ENCODE results near the gene INSC.
A peak's percentile ranks its signal among the peaks of the same experiment; 100 is the strongest.
"Not testable (repeated sequence)": the region's sequence is repeated elsewhere in the genome, so short reads cannot be mapped to it uniquely, and the experiment has no call there.

Gene INSC, protein sequence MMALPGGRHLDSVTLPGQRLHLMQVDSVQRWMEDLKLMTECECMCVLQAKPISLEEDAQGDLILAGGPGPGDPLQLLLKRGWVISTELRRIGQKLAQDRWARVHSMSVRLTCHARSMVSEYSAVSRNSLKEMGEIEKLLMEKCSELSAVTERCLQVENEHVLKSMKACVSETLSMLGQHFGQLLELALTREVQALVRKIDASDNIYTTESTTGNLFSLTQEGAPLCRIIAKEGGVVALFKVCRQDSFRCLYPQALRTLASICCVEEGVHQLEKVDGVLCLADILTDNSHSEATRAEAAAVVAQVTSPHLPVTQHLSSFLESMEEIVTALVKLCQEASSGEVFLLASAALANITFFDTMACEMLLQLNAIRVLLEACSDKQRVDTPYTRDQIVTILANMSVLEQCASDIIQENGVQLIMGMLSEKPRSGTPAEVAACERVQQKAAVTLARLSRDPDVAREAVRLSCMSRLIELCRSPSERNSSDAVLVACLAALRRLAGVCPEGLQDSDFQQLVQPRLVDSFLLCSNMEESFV

DNA sequence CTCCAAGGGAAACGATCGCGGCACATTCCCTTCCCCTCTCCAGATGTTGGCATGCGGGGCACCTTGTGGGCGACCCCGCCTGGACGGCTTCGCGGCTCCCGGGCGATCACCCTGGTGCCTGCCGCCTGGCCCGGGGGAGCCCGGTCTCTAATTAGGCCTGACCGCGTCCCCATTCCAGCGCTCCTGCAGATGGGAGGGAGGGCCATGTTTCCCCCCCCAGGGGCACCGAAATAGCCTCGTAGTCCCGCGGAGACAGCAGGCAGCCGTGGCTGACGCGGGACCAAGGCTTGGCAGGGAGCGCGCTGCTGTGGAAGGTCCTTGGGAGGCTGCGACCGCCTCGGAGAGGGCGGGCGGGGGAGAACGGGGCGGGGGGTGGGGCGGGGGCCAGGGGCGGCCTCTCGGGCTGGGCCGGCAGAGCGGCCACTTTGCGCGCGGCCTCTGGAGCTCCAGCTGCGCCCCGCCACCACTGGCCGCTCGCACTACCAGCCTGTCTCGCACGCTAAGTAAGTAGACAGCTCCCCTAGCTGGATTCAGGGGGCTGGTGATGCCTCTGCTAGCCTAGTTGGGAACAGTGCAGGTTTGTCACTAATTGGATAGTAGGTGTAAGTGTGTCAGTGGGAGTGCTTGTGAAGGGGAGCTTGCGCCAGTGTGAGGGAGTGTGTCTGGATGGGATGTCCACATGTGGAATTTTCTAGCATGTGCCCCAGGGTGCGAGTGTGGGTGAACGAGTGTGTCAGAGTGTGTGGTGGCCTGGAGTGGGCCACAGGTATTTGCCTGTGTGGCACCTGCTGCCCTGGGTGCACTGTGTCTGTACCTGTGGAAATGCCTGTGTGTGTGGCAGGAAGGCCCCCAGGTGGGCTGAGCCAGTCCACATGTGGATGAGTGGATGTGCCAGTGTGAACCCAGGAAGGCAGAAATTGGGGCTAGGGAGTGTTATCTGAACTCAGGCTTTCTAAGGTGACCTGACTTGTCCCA lies at the start of gene INSC:
Gene INSC, plus strand, starts transcription at position 423 of the 975 bp plus-strand sequence. CDS start 34,252 bp downstream, outside the sequence.
- no peak for DNase-seq

DNA sequence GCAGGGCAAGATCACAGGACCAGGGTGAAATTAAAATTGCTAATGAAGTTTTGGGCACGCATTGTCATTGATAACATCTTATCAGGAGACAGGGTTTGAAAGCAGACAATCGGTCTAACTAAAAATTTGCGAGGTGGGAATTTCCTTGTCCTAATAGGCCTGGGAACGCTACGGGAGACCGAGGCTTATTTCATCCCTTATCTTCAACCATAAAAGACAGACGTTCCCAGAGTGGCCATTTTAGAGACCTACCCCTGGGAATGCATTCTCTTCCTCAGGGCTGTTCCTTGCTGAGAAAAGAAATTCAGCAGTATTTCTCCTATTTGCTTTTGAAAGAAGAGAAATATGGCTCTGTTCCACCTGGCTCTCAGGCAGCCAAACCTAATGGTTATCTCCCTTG lies 45.0 kb upstream of the INSC start:
- DNase-seq: not testable (repeated sequence)

DNA sequence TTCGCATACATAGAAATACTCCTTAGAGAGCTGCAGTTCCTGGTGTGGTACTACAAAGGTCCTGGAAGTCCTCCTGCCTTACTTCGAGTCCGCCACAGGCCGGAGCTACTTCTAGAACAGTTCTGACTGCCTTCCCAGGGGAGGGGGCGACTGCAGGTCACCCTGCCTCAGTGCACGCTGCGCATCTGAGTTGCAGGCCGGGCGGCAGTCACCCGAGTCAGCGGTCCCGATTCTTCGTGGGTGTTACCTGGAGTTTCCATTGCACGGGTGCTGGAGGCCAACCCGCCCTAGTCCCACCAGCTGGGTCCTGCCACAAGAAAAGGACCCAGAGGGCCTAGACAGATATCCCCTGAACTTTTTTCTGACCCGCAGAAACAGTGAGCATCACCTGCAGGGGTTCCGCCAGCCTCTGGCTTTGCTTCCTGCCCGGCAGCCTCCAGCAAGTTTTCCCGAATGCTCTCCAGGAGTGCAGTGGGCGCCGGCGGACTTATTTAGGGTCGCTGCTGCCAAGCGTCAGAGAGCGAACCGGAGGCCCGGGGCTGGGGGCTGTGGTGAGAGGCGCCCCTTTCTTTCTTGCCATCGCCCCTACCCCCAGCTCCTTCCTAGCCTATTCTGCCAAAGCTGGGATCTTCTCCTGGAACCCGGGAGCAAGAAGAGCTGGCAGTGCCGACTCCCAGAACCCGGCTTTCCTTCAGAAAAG lies 43.0 kb upstream of the INSC start:
- DNase-seq: no peak

DNA sequence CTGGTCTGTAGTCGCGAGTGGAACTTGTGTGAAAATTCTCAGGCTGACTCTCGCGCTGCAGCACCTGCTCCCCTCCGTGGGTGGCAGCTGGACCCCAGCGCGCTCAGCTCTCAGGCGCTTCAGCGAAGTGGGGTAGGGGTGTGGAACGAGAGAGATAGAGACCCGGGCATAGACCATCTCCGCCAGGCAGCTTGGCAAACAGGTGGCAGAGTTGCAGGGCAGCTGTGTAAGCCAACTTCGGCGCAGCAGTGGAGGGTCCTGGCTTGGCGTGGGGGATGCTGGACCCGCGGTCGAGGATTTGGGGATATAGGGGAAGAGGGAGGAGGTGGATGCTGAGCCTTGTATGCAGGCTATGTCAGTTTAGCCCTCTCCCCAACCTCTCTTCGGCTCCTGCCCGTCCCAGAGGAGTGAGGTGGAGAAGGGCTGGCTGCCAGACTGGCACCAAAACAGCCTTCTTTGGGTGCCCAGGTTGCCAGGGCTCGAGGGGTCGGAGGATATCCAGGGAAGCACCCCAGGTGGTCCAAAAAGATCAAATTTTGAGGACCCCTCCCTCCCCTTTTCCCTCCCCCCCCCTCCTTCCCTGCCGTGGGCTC lies 42.1 kb upstream of the INSC start:
- DNase-seq: no peak

DNA sequence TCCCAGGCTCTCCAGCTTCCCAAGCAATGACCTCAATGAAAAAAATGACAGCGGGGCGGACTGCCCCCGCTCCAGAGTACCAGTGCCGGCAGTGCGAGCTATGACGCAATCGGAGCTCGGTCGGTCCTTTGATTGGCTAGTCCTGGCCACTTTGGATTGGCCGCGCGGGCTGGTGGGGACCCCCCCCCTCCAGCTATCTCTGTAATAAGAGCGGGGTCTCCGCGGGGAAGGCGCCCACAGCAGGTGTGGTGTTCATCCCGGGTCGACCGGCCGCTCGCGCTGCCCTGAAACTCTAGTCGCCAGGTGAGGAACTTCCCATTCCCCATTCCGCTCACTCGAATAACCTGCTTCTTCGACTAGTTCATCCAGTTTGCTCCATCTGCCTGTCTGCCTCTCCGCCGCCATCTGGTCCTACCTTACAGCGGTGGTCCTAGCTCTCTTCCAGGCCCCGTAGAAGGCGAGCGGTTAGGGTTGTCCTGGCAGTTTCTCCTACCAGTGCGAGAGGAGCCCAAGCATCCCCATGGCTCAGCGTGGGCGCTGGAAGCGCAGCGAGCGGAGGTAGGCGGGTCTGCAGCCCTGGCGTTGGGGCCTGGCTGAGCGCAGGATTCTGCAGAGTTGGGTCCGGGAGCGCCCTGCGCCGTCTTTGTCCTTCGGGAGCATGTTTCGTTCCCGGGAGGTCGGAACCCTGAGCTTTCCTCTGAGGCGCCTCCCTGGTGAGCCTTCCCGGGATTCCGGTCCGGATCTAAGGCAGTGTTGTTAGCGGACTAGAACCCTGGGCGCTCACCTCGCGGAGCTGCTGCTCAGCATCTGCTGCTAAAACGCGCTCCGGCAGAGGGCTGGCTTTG lies 41.1 kb upstream of the INSC start, which contains the start of gene CALCB:
Gene CALCB, plus strand, starts transcription at position 233 of the 845 bp plus-strand sequence. CDS start 1,126 bp downstream, outside the sequence.
- DNase-seq: peak; percentile 6

DNA sequence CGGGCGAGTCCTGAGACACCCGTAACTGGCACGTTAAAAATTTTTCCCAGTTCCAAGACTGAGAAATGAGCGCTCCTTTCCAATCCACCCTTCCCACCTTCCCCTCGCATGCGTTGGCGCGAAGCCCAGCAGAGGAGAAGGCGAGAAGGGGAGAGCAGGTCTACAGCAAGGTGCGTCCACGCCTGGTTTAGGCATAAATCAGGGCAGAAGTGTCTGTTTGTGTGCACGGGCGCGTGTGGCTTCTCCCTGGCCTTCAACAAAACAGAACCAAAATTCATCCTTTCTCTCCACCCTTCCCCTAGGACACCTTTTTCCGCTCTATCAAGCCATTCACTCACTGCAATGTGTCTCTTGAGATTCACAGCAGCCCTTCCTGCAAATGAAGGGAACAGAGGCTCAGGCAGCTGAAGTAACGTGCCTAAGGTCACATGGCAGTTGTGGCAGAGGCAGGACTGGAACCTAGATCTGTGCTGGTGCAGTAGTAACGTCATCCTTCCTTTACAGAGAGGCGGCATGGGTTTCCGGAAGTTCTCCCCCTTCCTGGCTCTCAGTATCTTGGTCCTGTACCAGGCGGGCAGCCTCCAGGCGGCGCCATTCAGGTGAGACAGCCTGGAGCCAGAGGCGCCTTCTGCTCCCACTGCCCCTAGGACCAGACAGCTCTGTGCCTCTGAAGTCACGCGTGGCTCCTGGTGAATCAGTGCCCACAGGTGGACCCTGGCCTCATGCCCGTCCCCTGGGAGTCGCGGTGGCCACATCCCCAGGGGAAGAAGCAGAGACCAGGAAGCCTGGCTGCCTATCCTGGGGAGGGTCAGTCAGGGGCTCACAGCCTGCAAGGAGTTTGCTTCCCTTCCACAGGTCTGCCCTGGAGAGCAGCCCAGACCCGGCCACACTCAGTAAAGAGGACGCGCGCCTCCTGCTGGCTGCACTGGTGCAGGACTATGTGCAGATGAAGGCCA lies 40.2 kb upstream of the INSC start:
- peak; percentile 78 for DNase-seq

DNA sequence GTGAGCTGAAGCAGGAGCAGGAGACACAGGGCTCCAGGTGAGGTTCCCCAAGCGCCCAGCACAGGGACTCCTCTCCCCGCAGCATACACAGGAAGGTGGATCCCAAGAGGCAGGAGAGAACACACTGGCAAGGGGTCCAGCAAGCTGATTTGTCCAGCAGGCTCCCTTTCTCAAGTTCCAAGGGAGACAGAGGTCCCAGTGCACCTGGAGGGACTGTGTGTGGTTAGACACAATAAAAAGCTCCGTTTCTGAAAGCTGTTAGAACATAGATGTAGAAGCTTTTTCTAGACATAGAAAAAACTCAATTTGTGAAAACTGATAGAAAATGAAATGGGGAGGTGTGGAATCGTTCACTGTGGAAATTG lies 39.6 kb upstream of the INSC start:
- no peak for DNase-seq

DNA sequence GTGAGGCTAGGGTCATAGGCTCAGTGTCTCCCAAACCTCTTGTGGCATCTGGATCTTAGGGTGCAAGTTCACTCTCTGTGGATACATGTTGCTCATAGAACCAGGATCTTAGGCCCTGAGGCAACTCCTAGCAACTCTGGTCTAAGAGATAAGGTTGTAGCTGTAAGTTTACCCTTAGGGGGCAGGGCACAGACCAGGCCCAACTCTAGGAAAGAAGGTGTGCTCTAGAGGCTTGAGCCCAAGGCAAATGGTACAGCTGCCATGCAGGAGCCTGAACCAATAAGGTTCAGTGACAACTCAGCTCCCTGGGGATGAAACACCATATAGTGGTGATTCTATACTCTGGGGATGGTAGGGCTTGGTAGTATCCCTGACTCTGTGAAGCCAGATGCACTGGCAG lies 23.5 kb upstream of the INSC start:
- DNase-seq: no peak

DNA sequence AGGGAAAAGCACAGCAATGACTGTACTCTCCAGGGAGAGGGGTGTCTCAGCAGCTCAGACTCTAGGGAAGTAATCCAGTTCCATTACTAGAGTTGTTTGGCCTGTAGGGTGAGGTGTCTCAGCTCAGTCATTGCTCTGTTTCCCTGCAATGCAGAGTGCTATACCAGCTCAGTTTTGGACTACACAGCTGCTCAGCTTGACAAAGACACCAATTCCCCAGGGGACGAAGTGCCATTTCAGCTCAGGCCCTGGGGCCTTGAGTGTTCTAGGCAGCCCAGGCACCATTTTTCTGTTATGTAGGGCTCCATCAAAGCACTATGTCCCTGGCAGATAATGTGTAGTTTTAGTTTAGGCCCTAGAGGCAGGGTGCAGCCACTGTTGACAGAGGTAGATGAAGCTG lies 23.1 kb upstream of the INSC start:
- no peak for DNase-seq

DNA sequence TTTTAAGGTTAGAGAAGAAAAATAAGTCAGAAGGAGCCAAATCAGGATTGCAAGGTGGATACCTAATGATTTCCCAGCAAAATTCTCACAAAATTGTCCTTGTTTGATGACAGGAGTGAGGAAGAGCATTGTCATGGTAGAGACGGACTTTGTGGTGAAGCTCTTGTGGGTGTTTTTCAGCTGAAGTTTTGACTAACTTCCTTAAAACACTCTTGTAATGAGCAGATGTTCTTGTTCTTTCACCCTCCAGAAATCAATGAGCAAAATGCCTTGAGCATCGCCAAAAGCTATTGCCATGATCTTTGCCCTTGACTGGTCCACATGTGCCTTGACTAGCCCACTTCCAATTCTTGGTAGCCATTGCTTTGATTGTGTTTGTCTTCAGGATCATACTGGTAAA lies 21.3 kb upstream of the INSC start:
- no peak for DNase-seq

DNA sequence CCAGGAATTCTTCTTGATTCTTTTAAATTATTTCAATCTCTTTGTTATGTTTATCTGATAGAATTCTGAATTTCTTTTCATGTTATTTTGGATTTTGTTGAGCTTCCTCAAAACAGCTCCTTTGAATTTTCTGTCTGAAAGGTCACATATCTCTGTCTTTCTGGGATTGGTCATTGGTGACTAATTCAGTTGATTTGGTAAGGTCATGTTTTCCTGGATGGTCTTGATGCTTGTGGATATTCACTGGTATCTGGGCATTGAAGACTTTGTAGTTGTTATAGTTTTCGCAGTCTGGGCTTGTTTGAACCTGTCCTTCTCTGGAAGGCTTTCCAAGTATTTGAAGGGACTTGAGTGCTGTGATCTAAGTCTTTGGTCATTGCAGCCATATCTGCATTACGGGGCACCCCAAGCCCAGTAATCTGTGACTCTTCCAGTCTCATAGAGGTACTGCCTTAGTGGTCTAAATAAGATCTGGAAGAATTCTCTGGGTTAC lies 18.9 kb upstream of the INSC start:
- DNase-seq: no peak

DNA sequence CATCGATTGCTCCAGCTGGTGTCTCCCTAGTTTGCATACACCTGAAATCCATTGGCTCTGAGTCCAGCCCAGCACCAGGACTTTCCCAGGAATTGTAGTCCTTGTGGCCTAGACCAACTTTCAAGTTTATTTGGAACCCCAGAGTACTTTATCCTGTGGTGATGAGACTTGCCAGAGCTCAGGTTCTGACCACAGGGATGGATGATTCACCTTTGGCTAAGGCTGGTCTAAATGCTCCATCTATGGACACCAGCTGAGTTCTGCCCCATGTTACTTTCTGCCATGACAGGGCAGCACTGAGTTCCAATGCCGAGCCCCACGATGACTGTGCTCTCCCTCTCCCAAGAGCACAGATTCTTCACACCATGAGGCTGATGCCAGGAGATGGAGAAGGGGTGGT lies 17.3 kb upstream of the INSC start:
- DNase-seq: no peak

DNA sequence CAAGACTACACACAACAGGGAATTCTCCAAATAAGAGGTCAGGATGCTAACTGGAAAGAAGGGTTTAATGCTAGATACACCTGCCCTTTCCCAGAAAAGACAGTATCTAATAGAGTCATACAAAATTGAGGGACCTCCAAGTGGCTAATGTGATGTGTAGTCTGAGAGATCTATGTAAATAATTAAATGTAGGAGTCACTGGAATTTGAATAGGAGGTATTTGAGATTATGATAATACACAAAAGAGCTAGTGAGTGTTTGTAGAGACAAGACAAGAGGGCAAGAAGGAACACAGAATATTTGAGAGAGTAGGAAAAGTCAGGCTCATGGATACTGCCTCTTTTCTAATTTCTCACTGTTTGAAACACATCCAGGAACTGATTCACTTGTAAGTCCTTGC lies 15.5 kb upstream of the INSC start:
- no peak for DNase-seq

DNA sequence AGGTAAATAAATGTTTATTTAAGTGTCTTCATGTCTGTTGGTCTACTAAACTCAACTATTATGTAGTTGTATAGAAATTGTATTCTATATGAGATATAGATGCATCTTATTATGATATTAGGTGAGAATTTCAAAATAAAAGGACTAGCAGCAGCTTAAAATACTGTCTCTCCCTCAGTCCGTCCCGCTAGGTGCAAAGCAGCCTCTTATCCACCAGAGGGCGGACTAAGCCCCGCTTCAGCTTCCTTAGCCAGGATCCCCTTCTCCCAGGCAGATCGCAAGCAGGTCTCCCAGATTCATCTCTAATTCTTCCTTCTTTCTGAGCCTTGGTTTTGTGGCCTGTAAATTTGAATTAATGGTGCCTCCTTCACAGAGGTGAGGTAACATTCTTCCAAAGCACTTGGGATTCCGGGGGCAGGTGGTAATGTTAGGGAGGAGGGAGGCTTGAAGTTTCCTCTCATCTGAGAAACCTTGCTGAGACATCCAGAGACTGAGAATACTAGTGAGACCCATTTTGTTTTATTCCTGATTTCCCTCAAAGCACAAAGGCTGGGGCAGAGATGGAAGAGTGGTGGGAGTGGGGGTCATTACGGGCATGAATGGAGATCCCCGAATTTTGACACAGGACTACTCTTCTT lies 13.5 kb upstream of the INSC start:
- DNase-seq: peak; percentile 42

DNA sequence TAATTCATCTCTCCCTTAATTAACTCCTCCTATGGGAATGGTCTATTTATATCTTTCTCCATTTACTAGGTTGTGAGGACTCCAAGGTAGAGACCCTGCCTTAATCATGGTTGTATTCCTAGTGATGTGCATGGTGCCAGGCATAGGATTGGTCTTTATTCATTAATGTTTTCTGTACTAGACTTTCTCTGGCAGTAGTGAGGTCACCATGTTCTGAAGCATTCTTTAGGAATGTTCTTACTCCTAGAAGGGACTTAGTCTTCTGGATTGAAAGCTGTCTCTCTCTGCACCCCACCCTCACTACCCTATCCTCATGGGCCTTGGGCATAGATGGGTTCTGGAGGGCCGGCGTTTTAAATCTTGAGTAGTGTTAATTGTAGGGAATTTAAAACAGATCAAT lies 10.6 kb upstream of the INSC start:
- DNase-seq: no peak

DNA sequence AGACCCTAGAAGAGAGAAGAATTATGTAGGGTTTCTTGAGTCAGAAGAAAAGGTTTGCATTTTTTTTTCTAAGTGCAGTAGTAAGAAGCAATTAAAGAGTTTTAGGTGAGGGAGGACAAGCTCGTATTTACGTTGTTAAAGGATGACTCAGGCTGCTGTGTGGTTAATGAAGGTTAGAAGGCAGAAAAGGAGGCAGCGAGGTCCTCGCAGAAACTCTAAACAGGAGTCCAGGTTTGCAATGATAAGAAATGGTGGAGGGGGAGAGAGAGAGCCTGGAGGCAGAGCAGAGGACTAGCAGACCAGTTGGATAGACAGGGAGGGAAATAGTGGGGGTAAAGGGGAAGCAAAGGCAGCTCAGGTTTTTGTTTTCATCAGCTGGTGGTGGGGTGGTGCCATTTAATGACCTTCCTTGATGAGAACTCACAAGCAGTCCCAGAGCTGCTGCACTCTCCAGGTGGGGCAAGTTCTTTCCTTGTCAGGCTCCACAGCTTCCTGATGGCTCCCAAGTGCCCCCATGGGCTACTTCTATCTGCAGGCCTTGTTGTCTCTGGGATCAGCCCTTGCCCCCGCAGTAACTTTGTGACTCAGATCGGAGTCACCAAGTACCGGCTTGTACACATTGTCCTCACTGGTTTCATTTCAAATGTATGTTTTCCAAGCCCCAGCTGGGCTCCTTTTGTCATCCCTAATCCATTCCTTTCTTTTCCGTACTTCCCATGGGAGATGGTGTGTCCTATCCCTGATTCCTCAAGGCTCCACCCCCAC lies 8.3 kb upstream of the INSC start:
- DNase-seq: no peak

DNA sequence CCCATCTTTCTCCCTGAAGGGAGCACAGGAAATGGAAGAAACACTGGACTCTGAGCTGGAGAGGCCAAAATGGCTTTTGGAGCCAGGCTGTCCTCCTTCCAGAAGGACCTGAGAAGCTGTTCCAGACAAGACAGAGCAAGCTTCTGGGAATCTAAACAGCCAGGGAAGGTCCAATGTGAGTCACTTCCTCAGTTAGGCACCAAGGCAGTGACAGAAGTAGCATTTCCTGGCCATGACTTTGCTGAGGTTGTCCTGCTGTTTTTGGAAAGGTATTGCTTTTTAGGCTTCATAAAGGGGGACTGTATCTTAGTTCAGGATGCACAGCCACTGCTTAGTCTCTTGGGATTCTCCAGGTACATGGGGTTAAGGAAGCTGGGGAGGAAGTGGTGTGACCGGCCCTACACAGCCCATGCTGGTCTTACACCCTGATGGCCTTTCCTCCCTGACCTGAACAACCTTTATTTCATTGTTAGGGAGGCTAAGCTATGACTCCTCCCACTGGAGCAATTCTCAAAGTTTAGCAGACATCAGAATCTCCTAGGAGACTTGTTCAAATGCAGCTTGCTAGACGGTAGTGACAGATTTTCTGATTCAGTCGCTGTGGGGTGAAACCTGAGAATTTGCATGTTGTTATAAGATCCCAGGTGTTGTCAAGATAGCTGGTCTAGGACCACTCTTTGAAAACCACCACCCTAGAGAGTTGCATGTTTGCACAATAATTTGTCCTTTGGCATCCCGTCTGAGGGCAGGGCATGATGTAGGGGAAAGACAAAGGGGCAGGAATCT lies 6.8 kb upstream of the INSC start:
- no peak for DNase-seq

DNA sequence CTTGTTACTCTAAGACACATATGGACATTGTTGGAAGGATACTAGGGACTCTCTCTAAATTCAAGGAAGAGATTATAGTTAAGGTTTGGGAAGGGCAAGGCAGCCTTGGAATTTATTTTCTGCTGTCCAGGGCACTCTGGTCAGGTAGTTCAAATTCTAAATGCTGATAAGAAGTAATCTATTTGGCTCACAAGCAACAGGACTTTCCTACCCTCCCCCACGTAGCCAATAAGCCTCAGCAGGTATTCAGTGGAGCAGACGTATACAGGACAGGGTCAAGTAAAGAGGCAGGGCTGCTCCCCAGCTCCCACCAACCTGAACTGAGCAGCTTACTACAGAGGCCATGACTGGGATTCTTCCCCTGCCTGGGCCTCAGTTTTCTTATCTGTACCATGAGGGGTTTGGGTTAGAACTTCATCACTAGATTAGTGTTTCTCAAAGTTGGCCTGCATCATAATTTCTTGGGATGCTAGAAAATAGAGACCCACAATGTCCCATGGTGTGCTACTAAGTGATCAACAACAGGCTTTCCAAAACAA lies 6.1 kb upstream of the INSC start:
- DNase-seq: no peak
